Gastrocnemius medialis (tissue), 4 donors: ENCODE measurements around the gene NFKB2. TPM values are rescaled to one million over a fixed set of nuclear protein-coding genes. Genes with fewer than 3 reads are reported as not detected.

Experiments used
- ATAC-seq, 2 donors: fragments of 150-250 bp; one replicate each; pipeline ENCODE4 v1.9.1; 2016
- DNase-seq, 2 donors: peaks; one replicate each; pipeline ENCODE4 v3.0.0-alpha.2; 2019
- H3K27ac ChIP-seq, 4 donors: fragments of 200-600 bp; sonication (generic); 1 replicate in 1 of 4; 2 replicates in 3 of 4; pipeline ENCODE4 v1.5.1; 2016 to 2018; ENCODE audit warnings: mild to moderate bottlenecking in 2 of 4, moderate library complexity in 1 of 4
- H3K27me3 ChIP-seq, 3 donors: fragments of 200-600 bp; sonication (generic) in 2 of 3; 1 replicate in 1 of 3; 2 replicates in 2 of 3; pipeline versions ENCODE4 v1.5.1 to v1.6.0; 2016 to 2019; ENCODE audit warnings: mild to moderate bottlenecking in 1 of 3, moderate library complexity in 1 of 3
- H3K36me3 ChIP-seq, 2 donors: fragments of 200-600 bp; sonication (generic) in 1 of 2; one replicate each; pipeline ENCODE4 v1.5.1; 2017 to 2018
- H3K4me1 ChIP-seq, 2 donors: fragments of 200-600 bp; sonication (generic) in 1 of 2; one replicate each; pipeline ENCODE4 v1.5.1; 2016 to 2017; ENCODE audit warnings: mild to moderate bottlenecking in 2 of 2
- H3K4me3 ChIP-seq, 4 donors: fragments of 200-600 bp; sonication (generic) in 3 of 4; 1 replicate in 1 of 4; 2 replicates in 3 of 4; pipeline ENCODE4 v1.5.1; 2016 to 2019; ENCODE audit warnings: mild to moderate bottlenecking in 2 of 4
- H3K9me3 ChIP-seq, 3 donors: fragments of 200-600 bp; sonication (generic) in 2 of 3; 1 replicate in 1 of 3; 2 replicates in 2 of 3; pipeline ENCODE4 v1.5.1; 2016 to 2019
- POLR2A ChIP-seq, 2 donors: fragments of 450-650 bp; IDR thresholded peaks; one replicate each; pipeline ENCODE4 v1.6.1; 2017; ENCODE audit warnings: antibody characterized with exemption in 2 of 2, mild to moderate bottlenecking in 2 of 2, moderate library complexity in 2 of 2
- in situ Hi-C, 4 donors: fragments of 200-750 bp; cut with MboI; loops; one replicate each; pipeline versions ENCODE4 v1.15.0 to v1.8.0; 2017; ENCODE audit warnings: low sequenced_read_pairs in 4 of 4
- intact Hi-C: fragments of 100-400 bp; cut with DNase I; formaldehyde crosslinking; loops from one replicate; pipeline ENCODE4 v1.15.1; 2023; ENCODE audit warnings: low total_unique reads
- total RNA-seq, 4 donors: library from RNA; depleted of rRNA; stranded (reverse); fragments of >200 nt; gene quantifications; one replicate each; pipeline versions ENCODE4 v1.1.0 to v1.2.3, GENCODE V29; 2016
- TF ChIP-seq, protein P1 (sequence below), 5 experiments: fragments of 450-650 bp in 3 of 5; fragments of 200-600 bp in 2 of 5; sonication (generic) in 2 of 5; IDR thresholded peaks in 4 of 5; conservative IDR thresholded peaks in 1 of 5; 1 replicate in 4 of 5; 2 replicates in 1 of 5; pipeline ENCODE4 v1.5.1; 2016 to 2019; ENCODE audit warnings: antibody characterized with exemption in 5 of 5, mild to moderate bottlenecking in 3 of 5, moderate library complexity in 3 of 5

NFKB2 gene
- total RNA-seq, 4 donors from 2014 or later = 8.6 to 17.3 (median 12.8) TPM

- Histone ChIP-seq H3K4me3 (no peak overlapping the region), H3K4me1 (peaks cover 0 to 3% of the 10 kb centered on the region in 2 donors), H3K36me3 (no peaks in the 10 kb centered on the region), H3K27me3 (no peaks in the 10 kb centered on the region), H3K9me3 (no peaks in the 10 kb centered on the region), H3K27ac (no peak overlapping the region)
- ATAC-seq (no peak), DNase-seq (no peak)
- no peak for TF ChIP-seq POLR2A (IDR thresholded peaks at IDR 0.05)
- TF ChIP-seq, protein P1, sequence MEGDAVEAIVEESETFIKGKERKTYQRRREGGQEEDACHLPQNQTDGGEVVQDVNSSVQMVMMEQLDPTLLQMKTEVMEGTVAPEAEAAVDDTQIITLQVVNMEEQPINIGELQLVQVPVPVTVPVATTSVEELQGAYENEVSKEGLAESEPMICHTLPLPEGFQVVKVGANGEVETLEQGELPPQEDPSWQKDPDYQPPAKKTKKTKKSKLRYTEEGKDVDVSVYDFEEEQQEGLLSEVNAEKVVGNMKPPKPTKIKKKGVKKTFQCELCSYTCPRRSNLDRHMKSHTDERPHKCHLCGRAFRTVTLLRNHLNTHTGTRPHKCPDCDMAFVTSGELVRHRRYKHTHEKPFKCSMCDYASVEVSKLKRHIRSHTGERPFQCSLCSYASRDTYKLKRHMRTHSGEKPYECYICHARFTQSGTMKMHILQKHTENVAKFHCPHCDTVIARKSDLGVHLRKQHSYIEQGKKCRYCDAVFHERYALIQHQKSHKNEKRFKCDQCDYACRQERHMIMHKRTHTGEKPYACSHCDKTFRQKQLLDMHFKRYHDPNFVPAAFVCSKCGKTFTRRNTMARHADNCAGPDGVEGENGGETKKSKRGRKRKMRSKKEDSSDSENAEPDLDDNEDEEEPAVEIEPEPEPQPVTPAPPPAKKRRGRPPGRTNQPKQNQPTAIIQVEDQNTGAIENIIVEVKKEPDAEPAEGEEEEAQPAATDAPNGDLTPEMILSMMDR (IDR thresholded peaks at IDR 0.05 in 4 of 5, conservative IDR thresholded peaks at IDR 0.05 in 1 of 5) = no peak
- intact Hi-C loops = no loop called here
- in situ Hi-C loops = no loop called here
Measured at GRCh38 chr10:102444851-102445250, 49.3 kb downstream of the NFKB2 start.

DNA sequence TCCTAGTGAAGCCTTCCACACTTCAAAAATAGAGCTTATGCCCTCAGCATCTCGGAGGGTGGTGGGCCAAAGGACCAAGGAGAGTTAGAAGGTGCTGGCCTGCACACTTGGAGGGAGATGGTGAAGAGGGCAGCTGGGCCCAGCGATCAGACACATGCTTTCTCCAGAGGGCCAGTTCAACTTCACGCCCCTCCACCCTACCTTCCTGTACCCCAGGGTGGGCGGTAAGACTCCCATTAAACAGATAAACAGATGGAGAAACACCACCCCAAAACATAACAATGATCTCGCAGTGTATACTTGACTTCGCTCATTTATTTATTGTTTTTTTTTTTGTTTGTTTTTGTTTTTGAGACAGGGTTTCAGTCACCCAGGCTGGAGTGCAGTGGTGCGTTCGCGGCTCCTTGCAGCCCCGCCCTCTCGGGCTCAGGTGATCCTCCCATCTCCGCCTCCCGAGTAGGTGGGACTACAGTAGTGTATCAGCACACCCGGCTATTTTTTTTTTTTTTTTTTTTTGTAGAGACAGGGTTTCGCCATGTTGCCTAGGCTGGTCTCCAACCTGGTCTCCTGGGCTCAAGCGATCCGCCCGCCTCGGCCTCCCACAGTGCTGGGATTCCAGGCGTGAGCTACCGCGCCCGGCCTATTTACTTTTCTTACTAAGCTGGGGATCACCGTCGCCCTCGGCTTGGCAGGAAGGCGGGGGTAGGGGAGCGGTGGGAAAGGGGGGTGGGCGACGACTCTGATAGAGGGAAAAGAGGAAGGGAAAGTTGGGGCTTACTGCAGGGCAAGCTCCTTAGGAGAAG, 54.0 kb downstream of the NFKB2 start:
- intact Hi-C loops (loop anchor here (1.0 to 2.0 kb wide), 3 partner anchors 17 to 51 kb away; partner anchors contain the start of gene CUEDC2), in situ Hi-C loops (no loop called here)
- ATAC-seq (peak; percentile 16 to 21), DNase-seq (peak in 1 of 2 donors; percentile 52)
- Histone ChIP-seq H3K36me3 (no peaks in the 10 kb centered on the region), H3K27ac (peak overlapping the region; percentile 60 to 93 (median 82)), H3K4me1 (peaks cover 10 to 16% of the 10 kb centered on the region in 2 donors), H3K27me3 (no peaks in the 10 kb centered on the region), H3K9me3 (no peaks in the 10 kb centered on the region), H3K4me3 (peak overlapping the region; percentile 42 to 98 (median 74))
- TF ChIP-seq, protein P1 (IDR thresholded peaks at IDR 0.05 in 4 of 5, conservative IDR thresholded peaks at IDR 0.05 in 1 of 5) = no peak
- no peak for TF ChIP-seq POLR2A (IDR thresholded peaks at IDR 0.05)

GRCh38 chr10:102450124-102450373, 54.5 kb downstream of the NFKB2 start:
- no peaks in the 10 kb centered on the region for H3K9me3 ChIP-seq
- H3K36me3 ChIP-seq = no peaks in the 10 kb centered on the region
- peak; percentile 4 to 17 for ATAC-seq
- peaks cover 10 to 16% of the 10 kb centered on the region in 2 donors for H3K4me1 ChIP-seq
- in situ Hi-C loops = no loop called here
- intact Hi-C loops = loop anchor here (1.0 to 2.0 kb wide), 3 partner anchors 18 to 51 kb away; partner anchors contain the start of gene CUEDC2
- peak overlapping the region; percentile 60 to 93 (median 82) for H3K27ac ChIP-seq
- H3K4me3 ChIP-seq = peak overlapping the region; percentile 42 to 98 (median 74)
- TF ChIP-seq POLR2A (IDR thresholded peaks at IDR 0.05) = no peak
- TF ChIP-seq, protein P1 (IDR thresholded peaks at IDR 0.05 in 4 of 5, conservative IDR thresholded peaks at IDR 0.05 in 1 of 5) = no peak
- H3K27me3 ChIP-seq = no peaks in the 10 kb centered on the region
- no peak for DNase-seq

DNA sequence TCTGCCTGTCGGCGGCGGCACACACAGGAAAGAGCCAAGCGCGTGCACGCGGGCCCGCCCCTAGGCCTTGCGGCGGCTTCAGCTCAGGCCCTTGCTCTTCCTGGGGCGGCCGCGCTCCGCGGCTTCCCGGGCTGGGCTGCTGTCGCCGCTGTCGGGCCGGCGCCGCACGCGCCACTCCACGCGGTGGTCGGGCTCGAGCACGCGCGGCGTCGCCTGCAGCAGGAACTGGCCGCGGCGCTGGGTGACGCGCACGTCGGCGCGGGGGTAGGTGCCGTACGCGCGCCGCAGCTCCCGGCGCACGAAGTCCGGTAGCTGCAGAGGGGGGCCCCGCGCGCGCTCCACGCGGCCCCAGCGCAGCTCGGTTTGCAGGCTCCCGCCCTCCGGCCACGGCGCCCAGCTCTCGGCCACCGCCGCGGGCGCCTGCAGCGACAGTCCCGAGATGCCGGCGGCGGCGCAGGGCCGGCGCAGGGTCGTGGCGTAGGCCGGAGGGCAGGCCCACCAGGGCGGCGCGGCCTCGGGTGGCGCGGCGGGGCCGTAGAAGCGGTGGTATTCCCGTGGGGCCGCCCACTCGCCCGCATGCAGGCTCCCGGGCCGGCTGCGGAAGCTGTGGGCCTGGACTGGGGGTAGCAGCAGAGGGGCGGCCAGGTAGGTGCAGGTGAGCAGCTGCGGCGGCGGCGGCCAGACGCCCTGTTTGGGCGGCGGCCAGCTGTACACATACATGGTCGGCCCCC, 55.0 kb downstream of the NFKB2 start:
- intact Hi-C loops (loop anchor here (1.0 to 2.0 kb wide), 3 partner anchors 18 to 52 kb away; partner anchors contain the start of gene CUEDC2), in situ Hi-C loops (no loop called here)
- DNase-seq (peak; percentile 42 to 75), ATAC-seq (peak; percentile 84 to 86)
- peaks cover 10 to 16% of the 10 kb centered on the region in 2 donors for H3K4me1 ChIP-seq
- TF ChIP-seq, protein P1 (IDR thresholded peaks at IDR 0.05 in 4 of 5, conservative IDR thresholded peaks at IDR 0.05 in 1 of 5) = peak in 2 of 5 experiments; percentile 6 to 12
- peak; percentile 59 to 72 for TF ChIP-seq POLR2A (IDR thresholded peaks at IDR 0.05)
- H3K4me3 ChIP-seq = peak overlapping the region; percentile 42 to 98 (median 74)
- no peaks in the 10 kb centered on the region for H3K36me3 ChIP-seq
- no peaks in the 10 kb centered on the region for H3K27me3 ChIP-seq
- peak overlapping the region; percentile 75 to 93 (median 86) for H3K27ac ChIP-seq
- no peaks in the 10 kb centered on the region for H3K9me3 ChIP-seq
